ENCODE measurements around the gene RTKN2. TPM values are rescaled to one million over a fixed set of nuclear protein-coding genes. Genes with fewer than 3 reads are reported as not detected.

RTKN2 gene
- polyA plus RNA-seq, 3 donors: 0.07 to 0.08 TPM; not detected in 1

GRCh38 chr10:62238880-62239279 lies 29.8 kb downstream of the RTKN2 start:
- H4K20me1 ChIP-seq (ENCODE audit: insufficient read depth, low read length): no peaks in the 10 kb centered on the region
- H3K27ac ChIP-seq (ENCODE audit: low read depth in 1 of 2, low read length in 2 of 2): no peak overlapping the region
- whole genome bisulfite sequencing (ENCODE audit: insufficient coverage): no CpG with 5 or more reads among the region's 1 CpG
- TF ChIP-seq CTCF (IDR thresholded peaks at IDR 0.05): no peak
- H3K4me1 ChIP-seq (ENCODE audit: control insufficient read depth in 1 of 2, insufficient read depth in 2 of 2, low read length in 2 of 2): peaks cover 14 to 15% of the 10 kb centered on the region in 2 donors
- peaks cover 0 to 1% of the 10 kb centered on the region in 2 donors for H3K36me3 Mint-ChIP-seq
- no peaks in the 10 kb centered on the region for H3K9me3 ChIP-seq (replicated peaks in 1 of 2; ENCODE audit: control insufficient read depth in 1 of 2, insufficient read depth in 1 of 2, low read length in 2 of 2)
- no peaks in the 10 kb centered on the region for H3K36me3 ChIP-seq (replicated peaks in 1 of 2; ENCODE audit: control insufficient read depth in 1 of 2, insufficient read depth in 2 of 2, low read length in 2 of 2)
- H3K27ac Mint-ChIP-seq: no peak overlapping the region
- H3K79me2 ChIP-seq (ENCODE audit: insufficient read depth, low read length): no peaks in the 10 kb centered on the region
- intact Hi-C loops (cut with micrococcal nuclease): no loop called here
- no peak for DNase-seq
- no peaks in the 10 kb centered on the region for H3K9me3 Mint-ChIP-seq
- no peak overlapping the region for H3K9ac ChIP-seq (ENCODE audit: insufficient read depth, low read length, poor library complexity, severe bottlenecking)
- H3K4me3 Mint-ChIP-seq: no peak overlapping the region
- no peak overlapping the region for H2AFZ ChIP-seq (ENCODE audit: insufficient read depth, low read depth, low read length, poor library complexity, severe bottlenecking)
- no peak overlapping the region for H3K4me3 ChIP-seq (replicated peaks in 1 of 3; ENCODE audit: low read depth in 2 of 3, low read length in 3 of 3)
- no peaks in the 10 kb centered on the region for H3K27me3 Mint-ChIP-seq (ENCODE audit: low read depth in 3 of 3)
- no peaks in the 10 kb centered on the region for H3K27me3 ChIP-seq (ENCODE audit: control insufficient read depth in 2 of 2, insufficient read depth in 2 of 2, low read length in 2 of 2)
- no peak overlapping the region for H3K4me2 ChIP-seq (replicated peaks; ENCODE audit: extremely low read depth, low read length, poor library complexity, severe bottlenecking)
- H3K4me1 Mint-ChIP-seq: peaks cover 11% of the 10 kb centered on the region

- H3K4me3 Mint-ChIP-seq: no peak overlapping the region
- no peak overlapping the region for H2AFZ ChIP-seq (ENCODE audit: insufficient read depth, low read depth, low read length, poor library complexity, severe bottlenecking)
- TF ChIP-seq CTCF (IDR thresholded peaks at IDR 0.05): no peak
- H3K27me3 ChIP-seq (ENCODE audit: control insufficient read depth in 2 of 2, insufficient read depth in 2 of 2, low read length in 2 of 2): no peaks in the 10 kb centered on the region
- H3K9me3 ChIP-seq (replicated peaks in 1 of 2; ENCODE audit: control insufficient read depth in 1 of 2, insufficient read depth in 1 of 2, low read length in 2 of 2): no peaks in the 10 kb centered on the region
- H4K20me1 ChIP-seq (ENCODE audit: insufficient read depth, low read length): no peaks in the 10 kb centered on the region
- H3K4me1 ChIP-seq (ENCODE audit: control insufficient read depth in 1 of 2, insufficient read depth in 2 of 2, low read length in 2 of 2): peaks cover 6 to 7% of the 10 kb centered on the region in 2 donors
- H3K4me1 Mint-ChIP-seq: peaks cover 2% of the 10 kb centered on the region
- no peak overlapping the region for H3K9ac ChIP-seq (ENCODE audit: insufficient read depth, low read length, poor library complexity, severe bottlenecking)
- no peaks in the 10 kb centered on the region for H3K79me2 ChIP-seq (ENCODE audit: insufficient read depth, low read length)
- intact Hi-C loops (cut with micrococcal nuclease): no loop called here
- H3K4me2 ChIP-seq (replicated peaks; ENCODE audit: extremely low read depth, low read length, poor library complexity, severe bottlenecking): no peak overlapping the region
- peaks cover 0 to 2% of the 10 kb centered on the region in 2 donors for H3K36me3 Mint-ChIP-seq
- H3K27ac Mint-ChIP-seq: no peak overlapping the region
- no peaks in the 10 kb centered on the region for H3K36me3 ChIP-seq (replicated peaks in 1 of 2; ENCODE audit: control insufficient read depth in 1 of 2, insufficient read depth in 2 of 2, low read length in 2 of 2)
- no peak overlapping the region for H3K27ac ChIP-seq (ENCODE audit: low read depth in 1 of 2, low read length in 2 of 2)
- no peaks in the 10 kb centered on the region for H3K27me3 Mint-ChIP-seq (ENCODE audit: low read depth in 3 of 3)
- H3K9me3 Mint-ChIP-seq: no peaks in the 10 kb centered on the region
- no peak overlapping the region for H3K4me3 ChIP-seq (replicated peaks in 1 of 3; ENCODE audit: low read depth in 2 of 3, low read length in 3 of 3)
- no peak for DNase-seq
These were observed 30.7 kb downstream of the RTKN2 start for GRCh38 chr10:62237966-62238365.

All from CD14-positive monocyte (primary cell).